AG09319 (cell line): ENCODE data around the gene ZNF354B.

ENCODE experiments used
- DNase-seq: peaks from one replicate; pipeline ENCODE4 v3.0.0-alpha.2; 2010; ENCODE audit warnings: low read depth; ENCODE audit errors: extremely low read depth
- TF ChIP-seq, protein P1 (sequence below): IDR thresholded peaks from 2 replicates; pipeline ENCODE4 v1.5.1; 2011; ENCODE audit warnings: low read depth, mild to moderate bottlenecking, inconsistent platforms, low read length, moderate library complexity

The ZNF354B gene

DNA sequence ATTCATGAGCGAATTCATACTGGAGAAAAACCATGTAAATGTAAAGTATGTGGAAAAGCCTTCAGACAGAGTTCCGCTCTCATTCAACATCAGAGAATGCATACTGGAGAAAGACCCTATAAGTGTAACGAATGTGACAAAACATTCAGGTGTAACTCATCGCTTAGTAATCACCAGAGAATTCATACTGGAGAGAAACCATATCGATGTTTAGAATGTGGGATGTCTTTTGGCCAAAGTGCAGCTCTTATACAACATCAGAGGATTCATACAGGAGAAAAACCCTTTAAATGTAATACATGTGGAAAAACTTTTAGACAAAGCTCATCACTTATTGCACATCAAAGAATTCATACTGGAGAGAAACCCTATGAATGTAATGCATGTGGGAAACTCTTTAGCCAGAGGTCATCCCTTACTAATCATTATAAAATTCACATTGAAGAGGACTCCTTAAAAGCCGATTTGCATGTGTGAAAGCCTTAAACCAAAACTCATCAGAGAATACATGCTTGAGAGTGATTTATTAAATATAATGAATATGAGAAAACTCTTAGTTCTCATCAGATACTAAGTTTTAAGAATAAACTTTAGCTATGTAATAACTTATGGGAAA is 24.2 kb downstream of the ZNF354B start:
- DNase-seq = no peak
- TF ChIP-seq, protein P1, sequence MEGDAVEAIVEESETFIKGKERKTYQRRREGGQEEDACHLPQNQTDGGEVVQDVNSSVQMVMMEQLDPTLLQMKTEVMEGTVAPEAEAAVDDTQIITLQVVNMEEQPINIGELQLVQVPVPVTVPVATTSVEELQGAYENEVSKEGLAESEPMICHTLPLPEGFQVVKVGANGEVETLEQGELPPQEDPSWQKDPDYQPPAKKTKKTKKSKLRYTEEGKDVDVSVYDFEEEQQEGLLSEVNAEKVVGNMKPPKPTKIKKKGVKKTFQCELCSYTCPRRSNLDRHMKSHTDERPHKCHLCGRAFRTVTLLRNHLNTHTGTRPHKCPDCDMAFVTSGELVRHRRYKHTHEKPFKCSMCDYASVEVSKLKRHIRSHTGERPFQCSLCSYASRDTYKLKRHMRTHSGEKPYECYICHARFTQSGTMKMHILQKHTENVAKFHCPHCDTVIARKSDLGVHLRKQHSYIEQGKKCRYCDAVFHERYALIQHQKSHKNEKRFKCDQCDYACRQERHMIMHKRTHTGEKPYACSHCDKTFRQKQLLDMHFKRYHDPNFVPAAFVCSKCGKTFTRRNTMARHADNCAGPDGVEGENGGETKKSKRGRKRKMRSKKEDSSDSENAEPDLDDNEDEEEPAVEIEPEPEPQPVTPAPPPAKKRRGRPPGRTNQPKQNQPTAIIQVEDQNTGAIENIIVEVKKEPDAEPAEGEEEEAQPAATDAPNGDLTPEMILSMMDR = no peak

DNA sequence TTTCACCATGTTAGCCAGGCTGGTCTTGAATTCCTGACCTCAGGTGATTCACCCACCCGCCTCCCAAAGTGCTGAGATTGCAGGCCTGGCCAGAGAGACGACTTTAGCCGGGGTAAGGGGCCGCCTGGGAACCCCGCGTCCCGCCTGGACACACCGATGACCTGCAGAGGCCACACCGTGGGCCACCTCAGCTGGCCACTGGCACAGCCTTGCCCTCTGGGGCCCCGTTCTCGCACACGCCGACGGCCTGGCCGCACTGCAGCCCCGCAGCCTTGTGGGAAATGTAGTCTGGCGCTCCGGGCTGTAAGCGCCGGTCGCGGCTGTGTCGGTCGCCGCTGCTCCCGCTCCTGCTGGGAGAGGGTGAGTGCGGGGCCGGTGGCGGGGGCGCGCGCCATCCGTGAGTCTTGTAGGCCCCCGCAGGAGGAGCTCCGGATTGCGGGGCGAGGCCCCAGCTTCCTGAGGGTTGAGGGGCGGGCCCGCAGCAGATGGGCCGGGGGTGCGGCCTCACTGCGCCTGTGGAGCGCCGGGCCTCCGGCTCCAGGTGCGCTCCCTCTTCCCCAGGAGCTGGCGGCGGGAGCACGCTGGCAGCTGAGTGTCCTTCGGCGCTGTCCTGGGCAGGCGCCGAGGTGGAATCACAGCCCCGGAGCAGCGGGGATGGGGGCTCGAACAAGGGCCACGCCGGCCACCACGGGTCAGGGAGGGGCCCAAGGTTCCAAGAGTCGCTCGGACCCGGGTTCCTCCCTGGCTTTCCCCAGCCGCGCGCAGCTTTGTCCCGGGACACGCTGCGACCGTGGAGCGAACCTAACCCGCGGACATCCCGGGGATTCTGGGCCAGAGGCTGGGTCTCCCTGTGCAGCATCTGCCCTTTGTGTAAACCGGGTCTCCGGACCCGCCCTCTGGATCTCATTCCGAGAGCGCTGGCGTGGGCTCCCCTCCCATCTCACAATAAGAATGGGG is 36.1 kb downstream of the ZNF354B start, which contains the start of gene ZFP2:
ZFP2 (plus strand) TSS at position 299 of the 957 bp plus-strand sequence. CDS start 35,401 bp downstream, outside the sequence.
- no peak for DNase-seq
- TF ChIP-seq, protein P1 = no peak

DNA sequence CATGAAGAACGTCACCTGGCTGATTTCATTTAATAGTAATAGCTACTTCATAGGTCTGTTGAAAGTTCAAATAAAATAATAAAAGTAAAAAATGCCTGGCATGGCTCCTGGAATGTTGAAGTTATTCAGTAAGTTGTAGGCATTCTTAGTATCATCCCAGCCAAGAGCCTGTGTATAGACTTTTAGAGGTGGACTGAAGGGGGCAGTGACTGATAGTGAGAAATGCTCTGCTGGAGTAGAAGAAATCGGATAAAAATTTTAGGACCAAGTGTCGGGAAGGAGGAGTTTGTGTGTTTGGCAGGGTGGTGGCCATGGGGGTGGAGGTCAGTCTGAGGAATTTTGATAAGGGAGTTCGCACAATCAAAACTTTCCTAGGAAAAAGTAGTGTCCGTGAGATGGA is 39.5 kb downstream of the ZNF354B start:
- TF ChIP-seq, protein P1 = no peak
- DNase-seq = no peak

DNA sequence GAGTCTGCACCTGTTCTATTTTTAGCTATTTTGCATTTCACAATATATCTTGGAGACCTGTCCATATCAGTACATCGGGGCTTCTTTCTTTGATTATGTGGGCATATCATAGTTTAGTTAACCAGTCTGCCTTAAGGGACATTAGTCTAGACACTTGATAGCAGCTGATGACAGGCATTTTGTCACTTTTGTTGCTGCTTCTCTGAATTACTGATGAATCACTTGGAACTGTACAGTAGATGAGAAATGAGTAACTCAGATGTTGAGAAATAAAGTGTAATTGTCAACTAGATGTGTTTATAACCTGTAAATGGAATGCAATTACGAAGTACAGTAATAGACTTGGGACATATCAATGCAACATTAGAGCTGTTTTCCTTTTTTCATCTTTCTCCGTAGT is 43.1 kb downstream of the ZNF354B start:
- TF ChIP-seq, protein P1 = no peak
- DNase-seq = no peak

DNA sequence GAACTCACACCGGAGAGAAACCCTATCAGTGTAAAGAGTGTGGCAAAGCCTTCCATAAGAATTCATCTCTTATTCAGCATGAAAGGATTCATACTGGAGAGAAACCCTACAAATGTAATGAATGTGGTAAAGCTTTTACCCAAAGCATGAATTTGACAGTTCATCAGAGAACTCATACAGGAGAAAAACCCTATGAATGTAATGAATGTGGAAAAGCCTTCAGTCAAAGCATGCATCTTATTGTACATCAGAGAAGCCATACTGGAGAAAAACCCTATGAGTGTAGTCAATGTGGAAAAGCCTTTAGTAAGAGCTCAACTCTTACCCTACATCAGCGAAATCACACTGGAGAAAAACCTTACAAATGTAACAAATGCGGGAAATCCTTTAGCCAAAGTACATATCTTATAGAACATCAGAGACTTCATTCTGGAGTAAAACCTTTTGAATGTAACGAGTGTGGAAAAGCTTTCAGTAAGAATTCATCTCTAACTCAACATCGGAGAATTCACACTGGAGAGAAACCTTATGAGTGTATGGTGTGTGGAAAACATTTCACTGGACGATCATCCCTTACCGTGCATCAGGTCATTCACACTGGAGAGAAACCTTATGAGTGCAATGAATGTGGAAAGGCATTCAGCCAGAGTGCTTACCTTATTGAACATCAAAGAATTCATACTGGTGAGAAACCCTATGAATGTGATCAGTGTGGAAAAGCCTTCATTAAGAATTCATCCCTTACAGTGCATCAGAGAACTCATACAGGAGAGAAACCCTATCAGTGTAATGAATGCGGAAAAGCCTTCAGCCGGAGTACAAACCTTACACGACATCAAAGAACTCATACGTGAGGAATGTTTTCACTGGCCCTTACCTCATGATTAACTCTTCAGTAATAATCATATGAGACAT is 72.3 kb downstream of the ZNF354B start:
- TF ChIP-seq, protein P1 = no peak
- no peak for DNase-seq
